ENCODE results near the gene ARHGDIA.

DNA sequence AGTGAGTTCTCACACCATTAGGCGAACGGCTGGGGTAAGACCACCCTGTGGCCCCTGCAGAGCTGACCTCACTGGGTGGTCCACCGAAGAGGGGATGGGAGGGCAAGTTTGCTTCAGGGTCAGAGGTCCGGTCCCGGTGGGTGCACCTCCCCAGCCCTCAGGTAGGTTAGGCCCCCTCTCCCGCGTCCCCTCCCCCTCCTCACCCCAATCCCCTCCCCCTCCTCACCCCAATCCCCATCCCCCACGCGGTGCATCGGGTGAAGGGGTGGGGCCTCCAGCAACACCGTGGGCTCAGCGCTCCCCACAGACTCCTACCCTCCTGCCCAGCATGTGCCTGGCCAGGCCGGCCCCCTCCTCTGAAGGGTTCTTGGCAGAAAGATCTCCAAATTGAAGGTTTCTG, 51.4 kb downstream of the ARHGDIA start:
- TF ChIP-seq, protein P1, sequence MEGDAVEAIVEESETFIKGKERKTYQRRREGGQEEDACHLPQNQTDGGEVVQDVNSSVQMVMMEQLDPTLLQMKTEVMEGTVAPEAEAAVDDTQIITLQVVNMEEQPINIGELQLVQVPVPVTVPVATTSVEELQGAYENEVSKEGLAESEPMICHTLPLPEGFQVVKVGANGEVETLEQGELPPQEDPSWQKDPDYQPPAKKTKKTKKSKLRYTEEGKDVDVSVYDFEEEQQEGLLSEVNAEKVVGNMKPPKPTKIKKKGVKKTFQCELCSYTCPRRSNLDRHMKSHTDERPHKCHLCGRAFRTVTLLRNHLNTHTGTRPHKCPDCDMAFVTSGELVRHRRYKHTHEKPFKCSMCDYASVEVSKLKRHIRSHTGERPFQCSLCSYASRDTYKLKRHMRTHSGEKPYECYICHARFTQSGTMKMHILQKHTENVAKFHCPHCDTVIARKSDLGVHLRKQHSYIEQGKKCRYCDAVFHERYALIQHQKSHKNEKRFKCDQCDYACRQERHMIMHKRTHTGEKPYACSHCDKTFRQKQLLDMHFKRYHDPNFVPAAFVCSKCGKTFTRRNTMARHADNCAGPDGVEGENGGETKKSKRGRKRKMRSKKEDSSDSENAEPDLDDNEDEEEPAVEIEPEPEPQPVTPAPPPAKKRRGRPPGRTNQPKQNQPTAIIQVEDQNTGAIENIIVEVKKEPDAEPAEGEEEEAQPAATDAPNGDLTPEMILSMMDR (conservative IDR thresholded peaks at IDR 0.05): no peak
- no peak for TF ChIP-seq ZFX (IDR thresholded peaks at IDR 0.05)
